ENCODE data around the gene ZNF609. TPM values are rescaled to one million over a fixed set of nuclear protein-coding genes. Genes with fewer than 3 reads are reported as not detected.

Gene ZNF609
- total RNA-seq, 1 donor from 2014 or later, result 16.0 TPM

DNA sequence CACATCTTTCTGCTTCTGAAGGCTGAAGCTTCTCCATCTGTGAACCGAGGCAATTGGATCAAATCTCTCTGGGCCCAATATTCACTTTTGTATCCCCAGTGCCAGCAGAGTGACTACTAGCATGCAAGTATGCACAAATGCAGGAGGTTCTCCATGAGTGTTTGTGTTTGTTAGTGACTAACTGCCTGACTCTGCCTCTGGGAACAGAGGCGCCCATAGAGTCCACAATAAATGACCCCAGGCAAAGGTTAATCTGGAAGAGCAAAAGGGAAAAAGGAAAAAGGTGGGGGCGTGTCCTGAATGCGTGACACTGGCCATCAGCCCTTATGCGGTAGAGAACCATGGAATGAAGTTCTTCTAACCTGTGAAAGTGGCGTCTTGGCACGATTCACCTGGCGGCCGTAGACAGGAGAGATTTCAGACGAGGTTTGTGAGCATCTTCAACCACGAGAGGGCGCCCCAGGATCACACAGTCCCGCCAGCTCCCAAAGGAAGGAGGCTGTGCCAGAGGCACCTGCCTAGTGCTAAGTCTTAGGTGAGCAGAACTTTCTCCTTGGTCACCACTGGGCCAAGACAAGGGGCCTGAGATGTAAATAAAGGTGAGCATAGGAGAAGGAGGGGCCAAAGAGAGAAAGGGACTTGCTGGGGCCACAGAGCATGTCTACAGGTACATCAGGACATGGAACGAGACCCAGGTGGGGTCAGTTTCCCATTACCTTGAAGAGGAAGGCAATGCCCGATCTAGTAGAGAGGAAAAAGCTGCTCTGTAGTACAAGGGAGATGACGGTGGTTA is 270.8 kb downstream of the ZNF609 start:
- Histone ChIP-seq H3K4me1 (no peaks in the 10 kb centered on the region), H3K27ac (no peak overlapping the region), H3K4me3 (no peak overlapping the region), H3K9me3 (no peaks in the 10 kb centered on the region), H3K36me3 (no peaks in the 10 kb centered on the region), H3K27me3 (no peaks in the 10 kb centered on the region)
- peak in 1 of 2 donors; percentile 91 for DNase-seq (ENCODE audit: low spot score in 2 of 2)
- TF ChIP-seq, protein P1, sequence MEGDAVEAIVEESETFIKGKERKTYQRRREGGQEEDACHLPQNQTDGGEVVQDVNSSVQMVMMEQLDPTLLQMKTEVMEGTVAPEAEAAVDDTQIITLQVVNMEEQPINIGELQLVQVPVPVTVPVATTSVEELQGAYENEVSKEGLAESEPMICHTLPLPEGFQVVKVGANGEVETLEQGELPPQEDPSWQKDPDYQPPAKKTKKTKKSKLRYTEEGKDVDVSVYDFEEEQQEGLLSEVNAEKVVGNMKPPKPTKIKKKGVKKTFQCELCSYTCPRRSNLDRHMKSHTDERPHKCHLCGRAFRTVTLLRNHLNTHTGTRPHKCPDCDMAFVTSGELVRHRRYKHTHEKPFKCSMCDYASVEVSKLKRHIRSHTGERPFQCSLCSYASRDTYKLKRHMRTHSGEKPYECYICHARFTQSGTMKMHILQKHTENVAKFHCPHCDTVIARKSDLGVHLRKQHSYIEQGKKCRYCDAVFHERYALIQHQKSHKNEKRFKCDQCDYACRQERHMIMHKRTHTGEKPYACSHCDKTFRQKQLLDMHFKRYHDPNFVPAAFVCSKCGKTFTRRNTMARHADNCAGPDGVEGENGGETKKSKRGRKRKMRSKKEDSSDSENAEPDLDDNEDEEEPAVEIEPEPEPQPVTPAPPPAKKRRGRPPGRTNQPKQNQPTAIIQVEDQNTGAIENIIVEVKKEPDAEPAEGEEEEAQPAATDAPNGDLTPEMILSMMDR (IDR thresholded peaks at IDR 0.05), result peak; percentile 83 to 97 (median 89)
- intact Hi-C loops (cut with DNase I), result loop anchor here (1.0 to 2.0 kb wide), 3 partner anchors 79 to 298 kb away; partner anchors contain the start of gene MTFMT

- Histone ChIP-seq H3K9me3 (no peaks in the 10 kb centered on the region), H3K27ac (no peak overlapping the region), H3K27me3 (no peaks in the 10 kb centered on the region), H3K4me3 (no peak overlapping the region), H3K36me3 (no peaks in the 10 kb centered on the region), H3K4me1 (no peaks in the 10 kb centered on the region)
- intact Hi-C loops (cut with DNase I), result loop anchor here (1.0 to 2.0 kb wide), 3 partner anchors 79 to 298 kb away; partner anchors contain the start of gene MTFMT
- DNase-seq (ENCODE audit: low spot score in 2 of 2), result no peak
- TF ChIP-seq, protein P1 (IDR thresholded peaks at IDR 0.05), result no peak
Observed at GRCh38 chr15:64731805-64732151, 271.4 kb downstream of the ZNF609 start.

- Histone ChIP-seq H3K4me3 (no peak overlapping the region), H3K27ac (no peak overlapping the region), H3K36me3 (no peaks in the 10 kb centered on the region), H3K4me1 (no peaks in the 10 kb centered on the region), H3K27me3 (no peaks in the 10 kb centered on the region), H3K9me3 (no peaks in the 10 kb centered on the region)
- TF ChIP-seq, protein P1 (IDR thresholded peaks at IDR 0.05), result no peak
- no peak for DNase-seq (ENCODE audit: low spot score in 2 of 2)
- intact Hi-C loops (cut with DNase I), result no loop called here
Observed at GRCh38 chr15:64732156-64732860, 271.9 kb downstream of the ZNF609 start.

Other genes with a start within 250 kb of the ZNF609 start
- 12.9 TPM for gene CSNK1G1, start 104.4 kb upstream of the ZNF609 start, total RNA-seq
- not detected for gene PCLAF, start 79.1 kb upstream of the ZNF609 start, total RNA-seq
- 5.6 TPM for gene TRIP4, start 72.7 kb upstream of the ZNF609 start, total RNA-seq

Measured in ascending aorta (tissue), 2 donors.